Measurements from ENCODE around the gene NDE1. TPM values are rescaled to one million over a fixed set of nuclear protein-coding genes. Genes with fewer than 3 reads are reported as not detected.

The NDE1 gene
- total and polyA plus RNA-seq, 9 of the 15 experiments (the other 6 are each of a cell fraction or from before 2014, with no cell fraction given): 3.1 to 59.9 (median 30.0) TPM

DNA sequence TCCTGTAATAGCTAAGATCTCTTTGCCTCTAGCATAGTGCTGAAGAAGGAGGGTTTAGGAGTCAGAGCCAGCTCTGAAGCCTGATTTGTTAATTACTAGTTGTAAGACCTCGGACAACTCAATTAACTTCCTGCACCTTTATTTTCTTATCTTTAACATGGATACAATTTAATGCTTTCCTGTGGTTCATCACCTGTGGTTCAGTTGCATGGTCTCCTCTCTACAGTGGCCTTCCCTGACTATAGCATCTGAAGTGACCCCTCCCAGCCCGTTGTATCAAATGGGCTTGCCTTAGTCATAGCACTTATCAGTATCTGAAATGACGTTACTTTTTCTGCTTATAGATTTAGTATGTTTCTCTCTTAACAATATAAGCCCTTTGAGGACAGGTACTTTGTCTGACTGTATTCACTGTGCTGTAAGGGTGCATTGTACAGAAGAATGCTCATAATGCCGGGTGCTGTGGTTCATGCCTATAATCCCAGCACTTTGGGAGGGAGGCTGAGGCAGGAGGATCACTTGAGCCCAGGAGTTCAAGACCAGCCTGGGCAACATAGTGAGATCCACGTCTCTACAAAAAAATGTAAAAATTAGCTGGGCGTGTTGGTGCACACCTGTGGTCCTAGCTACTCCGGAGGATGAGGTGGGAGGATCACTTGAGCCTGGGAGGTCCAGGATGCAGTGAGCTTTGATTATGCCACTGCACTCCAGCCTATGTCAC lies 2.6 kb upstream of the NDE1 start (continued):
- TF ChIP-seq ARID3A (IDR thresholded peaks at IDR 0.05; ENCODE audit: borderline replicate concordance, low read depth, low read length): peak; percentile 57; the same call in 1 of the 2 replicates
- TF ChIP-seq NUFIP1 (IDR thresholded peaks at IDR 0.05; ENCODE audit: partially characterized antibody): no peak
- TF ChIP-seq CREB1 (IDR thresholded peaks at IDR 0.05): no peak
- TF ChIP-seq CREB1 (CRISPR knock-in tag; IDR thresholded peaks at IDR 0.05): no peak

DNA sequence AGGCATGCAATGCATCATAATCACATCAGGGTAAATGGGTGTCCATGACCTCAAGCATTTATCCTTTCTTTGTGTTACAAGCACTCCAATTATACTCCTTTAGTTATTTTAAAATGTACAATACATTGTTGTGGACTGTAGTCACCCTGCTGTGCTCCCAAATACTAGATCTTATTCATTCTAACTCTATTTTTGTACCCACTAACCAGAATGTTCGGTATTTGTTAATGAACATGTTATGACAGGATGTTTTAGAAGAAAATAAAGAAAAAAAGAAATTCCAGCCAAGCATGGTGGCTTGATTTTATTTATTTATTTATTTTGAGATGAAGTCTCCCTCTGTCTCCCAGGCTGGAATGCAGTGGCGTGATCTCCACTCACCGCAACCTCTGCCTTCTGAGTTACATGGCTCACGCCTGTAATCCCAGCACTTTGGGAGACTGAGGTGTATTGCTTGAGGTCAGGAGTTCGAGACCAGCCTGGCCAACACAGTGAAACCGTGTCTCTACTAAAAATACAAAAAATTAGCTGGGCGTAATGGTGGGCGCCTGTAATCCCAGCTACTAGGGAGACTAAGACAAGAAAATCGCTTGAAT lies 1.8 kb upstream of the NDE1 start:
- no peak overlapping the region for H3K4me3 ChIP-seq
- peaks cover 15 to 17% of the 10 kb centered on the region in 2 experiments; a peak in 4 of 5 replicates for H3K4me1 ChIP-seq (replicated peaks in 1 of 2; ENCODE audit: control insufficient read depth in 2 of 2, insufficient read depth in 2 of 2, low read length in 2 of 2)
- no peak overlapping the region for H3K9ac ChIP-seq (ENCODE audit: insufficient read depth in 1 of 2, low read depth in 2 of 2, low read length in 2 of 2)
- no TSS peak for BruUV-seq (replicated peaks)
- intact Hi-C loops (cut with micrococcal nuclease) (loop anchor here (10.0 kb wide), 2 partner anchors 73 to 223 kb away; no protein-coding TSS in a partner anchor), in situ Hi-C loops (cut with MboI) (no loop called here)
- H3K27me3 ChIP-seq (ENCODE audit: control insufficient read depth in 2 of 2, insufficient read depth in 2 of 2, low read length in 2 of 2): no peaks in the 10 kb centered on the region
- H3K27ac ChIP-seq (ENCODE audit: extremely low read depth, low read depth, low read length): no peak overlapping the region
- H3K4me2 ChIP-seq (ENCODE audit: insufficient read depth, low read length): no peak overlapping the region
- CTCF ChIA-PET (ENCODE audit: low intra/inter-chr PET ratio): no interaction called here
- no peak overlapping the region for H2AFZ ChIP-seq (ENCODE audit: low read depth, low read length)
- FAIRE-seq (no peak), ATAC-seq (no peak), DNase-seq (ENCODE audit: extremely low read depth in 1 of 4, low spot score in 3 of 4) (no peak)
- H3K36me3 ChIP-seq (ENCODE audit: control insufficient read depth, insufficient read depth, low read length): peaks cover 12% of the 10 kb centered on the region; the same call in 2 of the 3 replicates
- H3K9me1 ChIP-seq (ENCODE audit: control insufficient read depth, insufficient read depth, low read length): no peaks in the 10 kb centered on the region
- TF ChIP-seq E2F3 (CRISPR knock-in tag; IDR thresholded peaks at IDR 0.05) (no peak), EHMT2 (IDR thresholded peaks at IDR 0.05) (no peak), ARHGAP35 (IDR thresholded peaks at IDR 0.05; ENCODE audit: partially characterized antibody) (no peak), ZNF121 (CRISPR knock-in tag; conservative IDR thresholded peaks at IDR 0.05) (no peak), CBX3 (IDR thresholded peaks at IDR 0.05; ENCODE audit: borderline replicate concordance in 1 of 2, low read length in 2 of 2) (no peak), TFAP4 (CRISPR knock-in tag; IDR thresholded peaks at IDR 0.05; ENCODE audit: borderline replicate concordance) (no peak), ETS2 (tag; IDR thresholded peaks at IDR 0.05; ENCODE audit: borderline replicate concordance, poor library complexity, severe bottlenecking) (no peak)
- WGBS (ENCODE audit: insufficient coverage, low coverage, missing lambda C conversion rate): 83% methylated on average over 9 of the region's 9 CpGs
- POLR2A ChIA-PET: no interaction called here
- H3K9me3 ChIP-seq (replicated peaks; ENCODE audit: control insufficient read depth, insufficient read depth, low read depth, low read length): no peaks in the 10 kb centered on the region
- H4K20me1 ChIP-seq (replicated peaks; ENCODE audit: control insufficient read depth, insufficient read depth, low read length): no peaks in the 10 kb centered on the region
- H3K79me2 ChIP-seq (ENCODE audit: control insufficient read depth, insufficient read depth, low read length): peaks cover 34% of the 10 kb centered on the region
